WTC11 (cell line): ENCODE results near the gene PTPRB. TPM values are rescaled to one million over a fixed set of nuclear protein-coding genes. Genes with fewer than 3 reads are reported as not detected.

Experiments used
- ATAC-seq: fragments of 200-7000 bp; cut with Tn5 transposase; 2 replicates; pipeline ENCODE4 v1.10.0; 2021; ENCODE audit warnings: mild to moderate bottlenecking, moderate library complexity
- CTCF ChIA-PET: fragments of 300-600 bp; sonication (Branson Sonifier 250); formaldehyde crosslinking; loops from one replicate; lab custom pipeline; 2021; ENCODE audit warnings: antibody characterized with exemption; lab: Charles Lee
- POLR2A ChIA-PET: fragments of 350-600 bp; sonication (Branson Sonifier 250); formaldehyde crosslinking; loops from one replicate; lab custom pipeline; 2021; ENCODE audit warnings: antibody characterized with exemption; lab: Charles Lee
- DNase-seq: peaks from one replicate; pipeline ENCODE4 v3.0.0; 2021; ENCODE audit warnings: low spot score
- H3K27ac Mint-ChIP-seq: 2 replicates; pipeline ENCODE4 v1.8.0; 2021; ENCODE audit warnings: mixed read lengths
- H3K27me3 Mint-ChIP-seq: 2 replicates; pipeline ENCODE4 v1.8.0; 2021; ENCODE audit warnings: low read depth, mild to moderate bottlenecking, moderate library complexity, mixed read lengths
- H3K36me3 Mint-ChIP-seq: 2 replicates; pipeline ENCODE4 v1.8.0; 2021; ENCODE audit warnings: mixed read lengths
- H3K4me1 Mint-ChIP-seq: 2 replicates; pipeline ENCODE4 v1.8.0; 2022; ENCODE audit warnings: mixed read lengths
- H3K4me3 Mint-ChIP-seq: 2 replicates; pipeline ENCODE4 v1.8.0; 2021; ENCODE audit warnings: mild to moderate bottlenecking, moderate library complexity, mixed read lengths
- H3K9me3 Mint-ChIP-seq: 2 replicates; pipeline ENCODE4 v1.8.0; 2021; ENCODE audit warnings: mixed read lengths
- ARID4B ChIP-seq: sonication (generic); formaldehyde crosslinking; IDR thresholded peaks from 2 replicates; pipeline ENCODE4 v1.8.0; 2023; ENCODE audit warnings: missing genetic modification reagents, mild to moderate bottlenecking, borderline replicate concordance
- ATF1 ChIP-seq: sonication (generic); formaldehyde crosslinking; IDR thresholded peaks from 2 replicates; pipeline ENCODE4 v1.8.1; 2023; ENCODE audit warnings: mild to moderate bottlenecking, moderate library complexity, missing genetic modification reagents
- ATF3 ChIP-seq: sonication (generic); formaldehyde crosslinking; conservative IDR thresholded peaks from 2 replicates; pipeline ENCODE4 v1.8.1; 2022; ENCODE audit warnings: mild to moderate bottlenecking, missing genetic modification reagents
- ATF6 ChIP-seq: sonication (generic); formaldehyde crosslinking; IDR thresholded peaks from 2 replicates; pipeline ENCODE4 v1.8.1; 2023; ENCODE audit warnings: mild to moderate bottlenecking, missing genetic modification reagents
- CREM ChIP-seq: sonication (generic); formaldehyde crosslinking; IDR thresholded peaks from 2 replicates; pipeline ENCODE4 v1.8.1; 2022; ENCODE audit warnings: mild to moderate bottlenecking, missing genetic modification reagents, moderate library complexity
- E2F4 ChIP-seq: sonication (generic); formaldehyde crosslinking; IDR thresholded peaks from 2 replicates; pipeline ENCODE4 v1.8.1; 2022; ENCODE audit warnings: low read depth, mild to moderate bottlenecking, moderate library complexity, missing genetic modification reagents, borderline replicate concordance
- FOXP1 ChIP-seq: sonication (generic); formaldehyde crosslinking; IDR thresholded peaks from 2 replicates; pipeline ENCODE4 v1.8.0; 2022; ENCODE audit warnings: missing genetic modification reagents, mild to moderate bottlenecking, moderate library complexity, borderline replicate concordance
- FOXP4 ChIP-seq: sonication (generic); formaldehyde crosslinking; IDR thresholded peaks from 2 replicates; pipeline ENCODE4 v1.8.0; 2022; ENCODE audit warnings: mild to moderate bottlenecking, missing genetic modification reagents
- GABPB1 ChIP-seq: sonication (generic); formaldehyde crosslinking; IDR thresholded peaks from 2 replicates; pipeline ENCODE4 v1.8.1; 2023; ENCODE audit warnings: mild to moderate bottlenecking, missing genetic modification reagents
- GRHL2 ChIP-seq: fragments of 250-450 bp; sonication (Bioruptor Pico); IDR thresholded peaks from 2 replicates; pipeline ENCODE4 v1.8.0; 2022; ENCODE audit warnings: mild to moderate bottlenecking, moderate library complexity; ENCODE audit not compliant: insufficient replicate concordance, severe bottlenecking
- MAX ChIP-seq: sonication (generic); formaldehyde crosslinking; IDR thresholded peaks from 2 replicates; pipeline ENCODE4 v1.8.0; 2022; ENCODE audit warnings: mild to moderate bottlenecking, missing genetic modification reagents
- MXD4 ChIP-seq: fragments of 250-450 bp; sonication (Bioruptor Pico); IDR thresholded peaks from 2 replicates; pipeline ENCODE4 v1.8.0; 2021; ENCODE audit warnings: mild to moderate bottlenecking, moderate library complexity, borderline replicate concordance
- NFATC4 ChIP-seq: fragments of 250-450 bp; sonication (Bioruptor Pico); IDR thresholded peaks from 2 replicates; pipeline ENCODE4 v1.9.0; 2021; ENCODE audit warnings: mild to moderate bottlenecking
- NR1H2 ChIP-seq: sonication (generic); formaldehyde crosslinking; IDR thresholded peaks from 2 replicates; pipeline ENCODE4 v1.9.0; 2021; ENCODE audit warnings: mild to moderate bottlenecking, moderate library complexity, missing genetic modification reagents
- NR3C1 ChIP-seq: sonication (generic); formaldehyde crosslinking; conservative IDR thresholded peaks from 2 replicates; pipeline ENCODE4 v1.8.1; 2023; ENCODE audit warnings: low read depth, mild to moderate bottlenecking, missing genetic modification reagents
- PRDM15 ChIP-seq: sonication (generic); formaldehyde crosslinking; IDR thresholded peaks from 2 replicates; pipeline ENCODE4 v1.8.0; 2022; ENCODE audit warnings: missing genetic modification reagents
- TEAD1 ChIP-seq: sonication (generic); formaldehyde crosslinking; IDR thresholded peaks from 2 replicates; pipeline ENCODE4 v1.8.0; 2022; ENCODE audit warnings: mild to moderate bottlenecking, missing genetic modification reagents
- ZNF121 ChIP-seq: sonication (generic); formaldehyde crosslinking; IDR thresholded peaks from 2 replicates; pipeline ENCODE4 v1.8.0; 2023; ENCODE audit warnings: missing genetic modification reagents
- ZSCAN18 ChIP-seq: fragments of 250-450 bp; sonication (Bioruptor Pico); IDR thresholded peaks from 2 replicates; pipeline ENCODE4 v2.1.2; 2022; ENCODE audit warnings: mild to moderate bottlenecking, moderate library complexity
- total RNA-seq: library from RNA; stranded (reverse); gene quantifications from 3 replicates; pipeline ENCODE4 v1.2.3, GENCODE V29; 2021

The PTPRB gene
- total RNA-seq, 1 experiment from 2014 or later: 3.3 TPM

- no peak for TF ChIP-seq ARID4B
- no peak for TF ChIP-seq ATF6 (CRISPR knock-in tag)
- TF ChIP-seq MAX (CRISPR knock-in tag): no peak
- no peak for TF ChIP-seq GRHL2 (CRISPR knock-in tag)
- TF ChIP-seq ATF1 (CRISPR knock-in tag): no peak
- no peak for TF ChIP-seq ZSCAN18 (CRISPR knock-in tag)
- TF ChIP-seq NFATC4: no peak
- TF ChIP-seq ATF3: no peak
- no peak for TF ChIP-seq FOXP4
These were observed 24.4 kb upstream of the PTPRB start (continued) for GRCh38 chr12:70661466-70662161.

- H3K27ac Mint-ChIP-seq: no peak overlapping the region
- no peak for ATAC-seq
- H3K4me1 Mint-ChIP-seq: peaks cover 46% of the 10 kb centered on the region
- ChIA-PET CTCF (no interaction called here), POLR2A (no interaction called here)
- no peak for DNase-seq
- H3K9me3 Mint-ChIP-seq: no peaks in the 10 kb centered on the region
- no peak overlapping the region for H3K4me3 Mint-ChIP-seq
- H3K27me3 Mint-ChIP-seq: no peaks in the 10 kb centered on the region
- no peaks in the 10 kb centered on the region for H3K36me3 Mint-ChIP-seq
- TF ChIP-seq TEAD1: no peak
- TF ChIP-seq NR3C1: no peak
- TF ChIP-seq CREM (CRISPR knock-in tag): no peak
- TF ChIP-seq FOXP1 (CRISPR knock-in tag): no peak
- no peak for TF ChIP-seq E2F4 (CRISPR knock-in tag)
- TF ChIP-seq NR1H2 (CRISPR knock-in tag): no peak
- no peak for TF ChIP-seq GABPB1 (CRISPR knock-in tag)
- no peak for TF ChIP-seq PRDM15 (CRISPR knock-in tag)
- TF ChIP-seq ZNF121: no peak
- no peak for TF ChIP-seq GRHL2 (CRISPR knock-in tag)
- no peak for TF ChIP-seq MXD4 (CRISPR knock-in tag)
These were observed 23.5 kb upstream of the PTPRB start for GRCh38 chr12:70660620-70661219.
